Measurements from ENCODE around the gene TRMT2A.
"Not testable (repeated sequence)": the region's sequence is repeated elsewhere in the genome, so short reads cannot be mapped to it uniquely, and the experiment has no call there.

TRMT2A gene

GRCh38 chr22:20116951-20117632, at the start of gene TRMT2A:
TSS of gene TRMT2A (minus strand) at chr22:20117226. CDS start at chr22:20116906, 320 bp downstream.
- DNase-seq = peak; percentile 96

- no peak for DNase-seq
Observed at GRCh38 chr22:20166703-20167102, 49.7 kb upstream of the TRMT2A start.

- no peak for DNase-seq
Observed at GRCh38 chr22:20165913-20166312, 48.9 kb upstream of the TRMT2A start.

GRCh38 chr22:20165421-20165820, 48.4 kb upstream of the TRMT2A start:
- no peak for DNase-seq

GRCh38 chr22:20164863-20165262, 47.8 kb upstream of the TRMT2A start:
- DNase-seq = no peak

- DNase-seq = no peak
Observed at GRCh38 chr22:20160041-20160440, 43.0 kb upstream of the TRMT2A start.

- not testable (repeated sequence) for DNase-seq
Observed at GRCh38 chr22:20159531-20159930, 42.5 kb upstream of the TRMT2A start.

- DNase-seq = no peak
Observed at GRCh38 chr22:20159076-20159475, 42.0 kb upstream of the TRMT2A start.

- no peak for DNase-seq
Observed at GRCh38 chr22:20158391-20159036, 41.5 kb upstream of the TRMT2A start.

GRCh38 chr22:20157430-20158183, 40.6 kb upstream of the TRMT2A start:
- DNase-seq = no peak

- DNase-seq = peak; percentile 59
Observed at GRCh38 chr22:20156611-20157429, 39.8 kb upstream of the TRMT2A start.

- no peak for DNase-seq
Observed at GRCh38 chr22:20156042-20156389, 39.0 kb upstream of the TRMT2A start.

- peak; percentile 95 for DNase-seq
Observed at GRCh38 chr22:20155330-20156041, 38.5 kb upstream of the TRMT2A start.

GRCh38 chr22:20154602-20155187, 37.7 kb upstream of the TRMT2A start:
- DNase-seq = no peak

- no peak for DNase-seq
Observed at GRCh38 chr22:20153945-20154344, 36.9 kb upstream of the TRMT2A start.

- no peak for DNase-seq
Observed at GRCh38 chr22:20152464-20152890, 35.5 kb upstream of the TRMT2A start.

- DNase-seq = no peak
Observed at GRCh38 chr22:20151276-20151588, 34.2 kb upstream of the TRMT2A start.

- no peak for DNase-seq
Observed at GRCh38 chr22:20150381-20151275, 33.6 kb upstream of the TRMT2A start, which contains the start of gene CCDC188. TSS of gene CCDC188 (minus strand) at chr22:20151055. CDS start at chr22:20150986, 69 bp downstream.

- DNase-seq = no peak
Observed at GRCh38 chr22:20149257-20150250, 32.5 kb upstream of the TRMT2A start.

- DNase-seq = no peak
Observed at GRCh38 chr22:20148414-20148813, 31.4 kb upstream of the TRMT2A start.

Data from NCI-H1092 (cell line).